Endothelial cell of umbilical vein (primary cell): ENCODE results near the gene JTB. TPM values are rescaled to one million over a fixed set of nuclear protein-coding genes. Genes with fewer than 3 reads are reported as not detected.

Experiments used
- BruUV-seq: library from RNA; stranded (reverse); fragments of 400-500 nt; replicated peaks from 2 replicates; lab custom pipeline; 2021; lab: Mats Ljungman, UMichigan
- CTCF ChIA-PET: fragments of 300-600, 350-600 bp; sonication (Branson Sonifier 250); formaldehyde crosslinking; loops from one replicate; lab custom pipeline; 2021; ENCODE audit warnings: antibody characterized with exemption, inconsistent platforms; lab: Charles Lee
- POLR2A ChIA-PET: fragments of 300-600, 350-600 bp; sonication (Branson Sonifier 250); formaldehyde crosslinking; loops from one replicate; lab custom pipeline; 2021; ENCODE audit warnings: antibody characterized with exemption, inconsistent platforms; lab: Charles Lee
- DNase-seq: peaks from one replicate; pipeline ENCODE4 v3.0.0-alpha.2; 2011; ENCODE audit warnings: low read depth, low spot score
- FAIRE-seq: peaks from 2 replicates; lab custom pipeline; 2011; peaks lifted over from hg19 to GRCh38; lab: Jason Lieb, UNC
- H2AFZ ChIP-seq: 2 replicates; pipeline ENCODE4 v1.6.0; 2012; ENCODE audit warnings: low read depth, low read length, control low read depth, inconsistent platforms
- H3K27ac ChIP-seq: 2 replicates; pipeline ENCODE4 v1.5.1; 2011; ENCODE audit warnings: low read depth, mild to moderate bottlenecking, control low read depth, low read length, moderate library complexity; ENCODE audit not compliant: insufficient read depth
- H3K27me3 ChIP-seq, 2 experiments: 2 replicates each; pipeline versions ENCODE4 v1.6.0 to v1.6.1; 2011; ENCODE audit warnings: low read length in 2 of 2, mixed read lengths in 1 of 2; ENCODE audit not compliant: control insufficient read depth in 2 of 2, insufficient read depth in 2 of 2
- H3K36me3 ChIP-seq, 2 experiments: 2 replicates in 1 of 2; 3 replicates in 1 of 2; pipeline ENCODE4 v1.5.1; 2011; ENCODE audit warnings: low read length in 2 of 2, mild to moderate bottlenecking in 1 of 2, moderate library complexity in 1 of 2; ENCODE audit not compliant: control insufficient read depth in 2 of 2, insufficient read depth in 2 of 2; ENCODE audit errors: extremely low read depth in 1 of 2
- H3K4me1 ChIP-seq: 3 replicates; pipeline ENCODE4 v1.5.1; 2011; ENCODE audit warnings: mild to moderate bottlenecking, low read length; ENCODE audit not compliant: control insufficient read depth, insufficient read depth; ENCODE audit errors: extremely low read depth
- H3K4me2 ChIP-seq: 2 replicates; pipeline ENCODE4 v1.6.1; 2011; ENCODE audit warnings: low read length, control low read depth, mixed read lengths; ENCODE audit not compliant: insufficient read depth
- H3K4me3 ChIP-seq, 3 experiments: fragments of 200-600 bp in 1 of 3; sonication (generic), shearing (Covaris generic) in 1 of 3; replicated peaks in 1 of 3; 2 replicates each; pipeline ENCODE4 v1.5.1; 2011 to 2016; ENCODE audit warnings: control low read depth in 3 of 3, low read length in 3 of 3, mild to moderate bottlenecking in 2 of 3, inconsistent platforms in 1 of 3, low read depth in 1 of 3, moderate library complexity in 1 of 3; ENCODE audit not compliant: insufficient read depth in 1 of 3
- H3K79me2 ChIP-seq: 2 replicates; pipeline ENCODE4 v1.6.0; 2012; ENCODE audit warnings: low read length, inconsistent platforms; ENCODE audit not compliant: control insufficient read depth, insufficient read depth
- H3K9ac ChIP-seq: replicated peaks from 2 replicates; pipeline ENCODE3; 2011; ENCODE audit warnings: low read length, control low read depth; ENCODE audit not compliant: insufficient read depth; ENCODE audit errors: extremely low read depth
- H3K9me1 ChIP-seq: replicated peaks from 3 replicates; pipeline ENCODE4 v1.6.0; 2011; ENCODE audit warnings: mild to moderate bottlenecking, low read length; ENCODE audit not compliant: control insufficient read depth, insufficient read depth; ENCODE audit errors: extremely low read depth
- H3K9me3 ChIP-seq: replicated peaks from 2 replicates; pipeline ENCODE4 v1.5.1; 2012; ENCODE audit warnings: low read length, inconsistent platforms; ENCODE audit not compliant: control insufficient read depth, insufficient read depth
- H4K20me1 ChIP-seq: replicated peaks from 2 replicates; pipeline ENCODE3; 2011; ENCODE audit warnings: mild to moderate bottlenecking, low read length; ENCODE audit not compliant: control insufficient read depth, insufficient read depth; ENCODE audit errors: extremely low read depth
- CTCF ChIP-seq, 2 donors: IDR thresholded peaks; 1 replicate in 1 of 2; 2 replicates in 1 of 2; pipeline ENCODE4 v1.5.1; 2011; ENCODE audit warnings: low read length in 2 of 2, mild to moderate bottlenecking in 2 of 2, moderate library complexity in 2 of 2, control low read depth in 1 of 2, inconsistent platforms in 1 of 2, low read depth in 1 of 2; ENCODE audit not compliant: insufficient read depth in 1 of 2; ENCODE audit errors: extremely low read depth in 1 of 2
- EZH2 ChIP-seq: IDR thresholded peaks from 2 replicates; pipeline ENCODE4 v1.6.1; 2012; ENCODE audit warnings: borderline replicate concordance, low read depth, mild to moderate bottlenecking, moderate library complexity, low read length, inconsistent platforms; ENCODE audit not compliant: severe bottlenecking
- FOS ChIP-seq: IDR thresholded peaks from 2 replicates; pipeline ENCODE4 v1.6.1; 2011; ENCODE audit warnings: mild to moderate bottlenecking, low read length, moderate library complexity, borderline replicate concordance; ENCODE audit not compliant: insufficient read depth
- GATA2 ChIP-seq: IDR thresholded peaks from 2 replicates; pipeline ENCODE4 v1.7.0; 2011; ENCODE audit warnings: low read depth, mild to moderate bottlenecking, moderate library complexity, mixed read lengths, low read length; ENCODE audit not compliant: insufficient read length, insufficient read depth
- JUN ChIP-seq: IDR thresholded peaks from 2 replicates; pipeline ENCODE4 v1.6.1; 2011; ENCODE audit warnings: borderline replicate concordance, low read depth; ENCODE audit not compliant: insufficient read length, insufficient read depth
- MAX ChIP-seq: IDR thresholded peaks from 2 replicates; pipeline ENCODE4 v1.6.1; 2011; ENCODE audit not compliant: insufficient read depth, insufficient read length
- MYC ChIP-seq: IDR thresholded peaks from one replicate; pipeline ENCODE4 v1.6.1; 2011; ENCODE audit warnings: mild to moderate bottlenecking, low read depth, low read length
- POLR2A ChIP-seq: IDR thresholded peaks from 2 replicates; pipeline ENCODE4 v1.6.1; 2012; ENCODE audit warnings: low read depth, mild to moderate bottlenecking, control low read depth, low read length
- POLR2AphosphoS5 ChIP-seq: IDR thresholded peaks from 2 replicates; pipeline ENCODE4 v1.6.1; 2012; ENCODE audit warnings: low read depth, mild to moderate bottlenecking, control low read depth, low read length, moderate library complexity; ENCODE audit not compliant: insufficient read depth
- dilution Hi-C: fragments of 300-500 bp; cut with MboI; formaldehyde crosslinking; loops from one replicate; pipeline ENCODE4 v1.15.0; 2019; ENCODE audit warnings: low sequenced_read_pairs; ENCODE audit not compliant: extremely low pct_ligation_motif_present
- intact Hi-C: fragments of 100-400 bp; cut with micrococcal nuclease; formaldehyde crosslinking; loops from one replicate; pipeline ENCODE4 v1.10.0; 2022
- polyA plus RNA-seq, 4 experiments: library from polyadenylated mRNA; depleted of rRNA in 3 of 4; stranded (reverse) in 3 of 4; unstranded in 1 of 4; fragments of >200 nt; gene quantifications; 2 replicates each; pipeline versions ENCODE4 v1.2.1 to v1.2.3, GENCODE V29; 2011 to 2012; ENCODE audit warnings: missing spikeins in 1 of 4
- total RNA-seq: library from RNA; stranded (reverse); gene quantifications from 2 replicates; pipeline ENCODE4 v1.2.3, GENCODE V29; 2021

The JTB gene
- total and polyA plus RNA-seq, 2 donors (not counting 3 experiments of a cell fraction or from before 2014, with no cell fraction given), result 90.2 to 149 TPM

GRCh38 chr1:153936011-153936802 is 41.3 kb downstream of the JTB start:
- no TSS peak for BruUV-seq
- no peak overlapping the region for H3K27ac ChIP-seq
- H4K20me1 ChIP-seq, result no peaks in the 10 kb centered on the region
- H3K4me2 ChIP-seq, result no peak overlapping the region
- H2AFZ ChIP-seq, result no peak overlapping the region
- no peak overlapping the region for H3K4me3 ChIP-seq
- H3K27me3 ChIP-seq, result no peaks in the 10 kb centered on the region
- H3K79me2 ChIP-seq, result no peaks in the 10 kb centered on the region
- CTCF ChIA-PET, result no interaction called here
- dilution Hi-C loops (no loop called here), intact Hi-C loops (no loop called here)
- H3K9ac ChIP-seq, result no peak overlapping the region
- no peaks in the 10 kb centered on the region for H3K4me1 ChIP-seq
- DNase-seq, result no peak
- peaks cover 5 to 62% of the 10 kb centered on the region in 2 experiments for H3K36me3 ChIP-seq
- TF ChIP-seq POLR2A (no peak), CTCF (IDR thresholded peaks at IDR 0.05; ENCODE audit: extremely low read depth in 1 of 2, insufficient read depth in 1 of 2, low read depth in 1 of 2, low read length in 2 of 2) (no peak), MAX (no peak), MYC (no peak), JUN (no peak), GATA2 (no peak), FOS (no peak), EZH2 (no peak), POLR2AphosphoS5 (no peak)
- H3K9me3 ChIP-seq, result no peaks in the 10 kb centered on the region
- no peak for FAIRE-seq
- H3K9me1 ChIP-seq, result no peaks in the 10 kb centered on the region
- POLR2A ChIA-PET, result no interaction called here
